Kidney glomerular epithelial cell (primary cell): Measurements from ENCODE around the gene PKP4.
A peak's percentile ranks its signal among the peaks of the same experiment; 100 is the strongest.

Source experiments
- DNase-seq: peaks from one replicate; lab custom pipeline; 2025; lab: John Stamatoyannopoulos, UW

Gene PKP4

GRCh38 chr2:158497486-158497885 lies 40.7 kb downstream of the PKP4 start:
- no peak for DNase-seq

- no peak for DNase-seq
These were observed 41.4 kb downstream of the PKP4 start for GRCh38 chr2:158498043-158498748.

- no peak for DNase-seq
These were observed 42.0 kb downstream of the PKP4 start for GRCh38 chr2:158498749-158499136.

GRCh38 chr2:158499383-158499782 lies 42.6 kb downstream of the PKP4 start:
- DNase-seq, result no peak

GRCh38 chr2:158500333-158500732 lies 43.6 kb downstream of the PKP4 start:
- no peak for DNase-seq

GRCh38 chr2:158501301-158501700 lies 44.5 kb downstream of the PKP4 start:
- peak; percentile 26 for DNase-seq

GRCh38 chr2:158502974-158503373 lies 46.2 kb downstream of the PKP4 start:
- peak; percentile 29 for DNase-seq

- DNase-seq, result no peak
These were observed 47.3 kb downstream of the PKP4 start for GRCh38 chr2:158504088-158504487.

GRCh38 chr2:158505448-158505934 lies 48.7 kb downstream of the PKP4 start:
- DNase-seq, result no peak

GRCh38 chr2:158507141-158507540 lies 50.4 kb downstream of the PKP4 start:
- DNase-seq, result no peak

GRCh38 chr2:158507679-158508078 lies 50.9 kb downstream of the PKP4 start:
- no peak for DNase-seq

- no peak for DNase-seq
These were observed 53.4 kb downstream of the PKP4 start for GRCh38 chr2:158509928-158510797.

- DNase-seq, result no peak
These were observed 54.1 kb downstream of the PKP4 start for GRCh38 chr2:158510887-158511286.

GRCh38 chr2:158511706-158512105 lies 55.0 kb downstream of the PKP4 start:
- DNase-seq, result no peak

GRCh38 chr2:158512323-158512722 lies 55.6 kb downstream of the PKP4 start:
- no peak for DNase-seq

- DNase-seq, result no peak
These were observed 57.1 kb downstream of the PKP4 start for GRCh38 chr2:158513841-158514240.

GRCh38 chr2:158518084-158518483 lies 61.3 kb downstream of the PKP4 start:
- no peak for DNase-seq

GRCh38 chr2:158519481-158519880 lies 62.7 kb downstream of the PKP4 start:
- DNase-seq, result no peak

- no peak for DNase-seq
These were observed 72.9 kb downstream of the PKP4 start for GRCh38 chr2:158529379-158530259.

- DNase-seq, result no peak
These were observed 74.1 kb downstream of the PKP4 start for GRCh38 chr2:158530829-158531228.

GRCh38 chr2:158533009-158533408 lies 76.3 kb downstream of the PKP4 start:
- DNase-seq, result no peak
